HG02884 (cell line): ENCODE results near the gene DCPS.
A peak's percentile ranks its signal among the peaks of the same experiment; 100 is the strongest.
"Not testable (repeated sequence)": the region's sequence is repeated elsewhere in the genome, so short reads cannot be mapped to it uniquely, and the experiment has no call there.

Experiments used
- ATAC-seq: cut with Tn5 transposase; IDR thresholded peaks from one replicate; pipeline ENCODE4 v1.9.1; 2021; ENCODE audit warnings: mild to moderate bottlenecking, moderate library complexity; ENCODE audit not compliant: unreplicated experiment

Gene DCPS

DNA sequence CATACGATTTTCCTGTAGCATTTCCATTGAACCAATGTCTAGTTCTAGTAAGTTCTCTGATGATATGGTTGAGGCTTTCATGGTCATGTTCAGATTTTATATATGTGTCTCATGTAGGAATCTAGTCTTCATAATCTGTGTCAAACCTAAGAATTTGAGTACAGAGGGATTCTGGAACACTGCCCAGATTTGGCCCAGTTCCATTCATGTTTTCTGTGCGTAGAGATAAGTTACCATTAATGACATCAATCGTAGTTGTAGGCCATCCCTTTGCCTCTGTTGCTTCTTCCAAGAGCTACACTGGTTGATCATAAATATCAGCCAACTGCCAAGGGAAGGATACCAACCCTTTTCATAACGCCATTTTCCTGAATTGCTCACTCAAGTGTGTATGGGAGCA is 74.9 kb downstream of the DCPS start:
- no peak for ATAC-seq

DNA sequence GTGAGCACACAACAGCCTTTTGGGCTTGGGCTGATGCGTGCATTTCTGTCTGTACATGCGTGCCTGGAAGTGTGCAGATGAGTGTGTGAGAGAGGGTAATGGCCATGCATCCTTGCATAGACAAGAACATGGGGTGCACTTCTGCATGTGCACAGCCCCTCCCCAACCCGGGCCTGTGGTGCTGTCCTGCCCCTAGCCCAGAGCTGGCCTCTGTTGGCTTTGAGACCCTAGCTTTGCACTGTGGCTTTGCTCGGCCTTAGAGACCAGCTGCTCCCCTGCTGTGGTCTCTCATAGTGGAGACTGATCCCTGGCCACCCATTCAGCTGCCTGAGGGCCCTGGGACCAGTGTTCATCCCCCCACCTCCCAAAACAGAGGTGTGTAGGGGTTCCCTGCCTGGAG is 77.0 kb downstream of the DCPS start:
- no peak for ATAC-seq

DNA sequence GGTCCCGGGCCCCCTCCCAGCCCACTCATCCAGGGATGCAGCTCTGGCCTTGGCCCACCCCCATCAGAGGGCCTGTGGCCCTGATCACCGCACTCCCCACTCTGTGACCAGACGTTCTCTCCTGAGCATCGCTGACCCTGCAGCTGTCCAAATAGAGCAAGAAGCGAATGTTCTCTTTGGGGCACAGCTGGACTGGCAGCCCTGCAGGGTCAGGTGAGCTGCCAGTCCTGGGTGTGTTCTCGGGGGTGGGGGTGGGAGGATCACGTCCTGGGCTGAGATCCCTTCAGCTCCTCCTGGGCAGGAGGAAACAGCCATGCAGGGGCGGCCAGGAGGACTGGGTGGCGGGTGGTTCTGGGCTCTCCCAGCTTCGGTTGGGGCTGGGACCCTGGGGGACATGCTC is 78.1 kb downstream of the DCPS start:
- ATAC-seq: not testable (repeated sequence)

DNA sequence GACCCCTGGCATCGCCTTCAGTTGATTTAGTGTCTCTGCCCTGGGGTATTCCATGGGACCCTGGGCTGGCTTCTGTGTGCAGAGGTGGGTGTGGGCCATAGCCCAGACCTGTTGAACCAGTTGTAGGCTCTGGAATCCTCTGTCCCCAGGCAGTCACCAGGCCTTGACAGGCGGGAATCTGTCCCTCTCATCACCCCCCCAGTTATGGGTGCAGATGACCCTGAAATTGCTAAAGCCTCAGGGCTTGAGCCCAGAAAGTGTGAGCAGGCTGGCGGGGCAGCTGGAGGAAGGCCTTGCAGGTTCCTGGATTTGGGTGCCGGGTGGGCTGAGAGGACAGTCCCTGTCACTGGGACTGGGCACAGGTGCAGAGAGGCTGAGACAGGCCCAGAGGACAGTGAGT is 78.8 kb downstream of the DCPS start:
- ATAC-seq: not testable (repeated sequence)

DNA sequence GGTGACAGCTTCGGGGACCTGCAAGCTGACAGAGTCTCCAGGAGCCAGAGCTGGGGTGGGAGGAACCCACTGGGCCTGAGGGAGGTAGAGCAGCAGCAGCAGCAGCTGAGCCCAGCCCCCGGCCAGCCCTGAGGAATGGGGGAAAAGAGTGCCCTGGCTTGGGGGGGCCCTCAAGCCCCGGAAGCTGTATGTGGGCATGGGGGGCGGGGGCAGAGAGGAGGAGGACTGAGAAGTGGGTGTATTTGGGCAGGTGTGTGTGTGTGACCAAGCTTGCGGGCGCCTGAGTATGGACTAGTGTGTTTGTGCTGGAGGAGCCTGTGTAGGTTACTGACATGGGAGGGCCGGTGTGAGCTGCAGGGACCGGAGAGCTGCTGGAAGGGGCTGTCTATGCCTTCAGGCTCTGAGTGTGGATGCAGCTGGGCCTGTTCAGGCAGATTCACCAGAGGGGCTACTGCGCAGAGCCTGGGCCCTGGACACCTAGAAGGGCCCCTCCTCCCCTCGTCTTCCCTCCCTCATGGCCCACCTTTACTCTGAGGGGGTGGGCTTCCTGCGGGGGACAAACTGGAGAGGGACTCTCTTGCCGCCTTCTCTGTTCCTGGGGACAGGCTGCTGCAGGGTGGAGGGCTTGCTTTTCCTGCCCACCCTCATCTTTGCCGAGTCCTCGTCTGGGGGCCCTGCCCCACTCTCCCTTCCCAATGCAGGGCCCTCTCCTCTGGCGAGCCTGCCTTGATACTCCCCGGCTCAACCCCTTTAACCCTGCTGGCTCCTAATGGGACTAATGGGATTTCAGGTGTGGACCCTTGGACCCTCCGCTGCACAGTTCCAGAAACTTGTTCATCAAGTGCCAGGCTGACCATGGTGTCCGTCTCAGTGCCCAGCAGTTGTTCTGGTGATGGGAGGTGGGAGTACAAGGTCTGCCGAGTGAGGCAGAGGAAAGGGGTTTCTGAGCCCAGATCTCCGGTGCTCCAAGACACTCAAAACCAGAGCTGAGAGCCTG is 79.8 kb downstream of the DCPS start:
- no peak for ATAC-seq

DNA sequence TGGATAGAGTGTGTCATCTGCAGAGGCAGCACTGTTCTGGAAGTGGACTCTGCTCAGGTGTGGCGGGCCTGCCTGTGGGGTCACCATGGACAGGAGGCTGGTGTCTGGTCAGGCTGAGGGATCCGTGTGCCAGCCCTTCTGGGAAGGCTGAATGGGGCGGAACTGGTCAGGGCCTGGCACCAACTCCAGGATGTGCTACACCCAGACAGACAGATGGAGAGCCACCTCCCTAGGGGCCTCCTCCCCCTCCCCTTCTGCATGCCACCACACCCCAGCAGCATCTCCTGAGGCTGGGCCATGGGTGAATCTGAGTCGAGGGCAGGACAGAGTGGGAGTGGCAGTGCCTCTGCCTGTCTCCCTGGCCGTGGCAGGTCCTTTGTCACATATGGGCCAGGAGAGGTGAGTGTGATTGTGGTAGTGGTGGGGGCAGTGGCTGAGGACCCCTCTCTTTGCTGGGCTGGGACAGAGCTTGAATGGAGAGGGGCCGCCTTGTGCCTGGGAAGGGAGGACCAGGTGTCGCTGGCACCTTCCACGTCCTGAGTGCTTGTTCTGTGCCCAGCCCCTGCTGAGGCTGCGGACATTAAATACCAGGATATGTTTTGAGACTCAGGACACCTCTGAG is 80.7 kb downstream of the DCPS start:
- no peak for ATAC-seq

DNA sequence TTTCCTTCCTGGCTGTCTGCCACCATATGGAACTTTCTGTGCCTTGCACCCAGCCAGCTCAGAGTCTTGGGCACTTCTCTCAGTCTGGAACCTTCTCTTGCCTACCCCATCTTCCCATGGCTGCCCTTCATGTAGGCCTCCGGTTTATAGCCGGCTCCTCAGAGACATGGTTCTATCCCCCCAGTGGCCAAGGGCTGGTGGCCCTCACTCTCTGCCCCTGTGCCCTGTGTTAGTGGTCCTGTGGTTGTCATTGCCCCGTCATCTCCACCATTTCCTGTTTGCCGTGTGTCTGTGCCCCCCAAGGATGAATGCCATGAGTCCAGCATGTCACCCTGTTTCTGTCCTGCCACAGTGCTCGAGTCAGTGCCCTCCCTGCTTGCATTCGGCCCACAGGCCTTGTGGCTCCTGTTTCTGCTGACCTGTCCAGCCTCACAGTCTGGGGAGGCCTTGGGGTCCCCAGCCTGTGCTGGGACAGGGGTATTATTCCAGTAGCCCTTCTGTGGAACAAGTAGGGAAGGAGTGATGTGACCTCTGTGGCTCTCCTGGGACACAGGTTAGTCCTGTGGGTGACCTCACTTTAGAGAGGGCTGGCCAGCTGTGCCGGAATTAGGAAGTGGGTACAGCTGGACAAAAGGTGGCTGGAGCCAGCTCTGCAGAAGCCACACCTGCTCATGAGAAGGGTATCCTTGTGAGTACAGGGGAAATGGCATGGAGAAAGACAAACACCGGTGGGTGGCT is 82.3 kb downstream of the DCPS start:
- ATAC-seq: no peak

DNA sequence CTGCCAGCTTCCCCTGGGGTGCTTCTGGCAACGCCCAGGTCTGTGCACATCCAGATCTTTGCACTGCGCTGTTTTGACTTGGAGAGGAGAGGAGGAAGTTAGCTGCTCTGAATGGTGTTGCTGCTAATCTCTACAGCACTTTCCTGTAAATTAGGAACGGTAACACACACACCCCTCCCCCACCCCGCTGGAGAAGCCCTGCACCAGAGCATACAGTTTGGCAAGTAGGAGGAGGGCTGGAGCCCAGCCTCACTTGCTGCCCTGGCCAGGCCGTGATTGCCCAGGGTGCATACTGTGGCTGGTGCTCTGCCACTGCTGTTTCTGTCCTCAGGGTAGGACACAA is 82.8 kb downstream of the DCPS start:
- not testable (repeated sequence) for ATAC-seq

DNA sequence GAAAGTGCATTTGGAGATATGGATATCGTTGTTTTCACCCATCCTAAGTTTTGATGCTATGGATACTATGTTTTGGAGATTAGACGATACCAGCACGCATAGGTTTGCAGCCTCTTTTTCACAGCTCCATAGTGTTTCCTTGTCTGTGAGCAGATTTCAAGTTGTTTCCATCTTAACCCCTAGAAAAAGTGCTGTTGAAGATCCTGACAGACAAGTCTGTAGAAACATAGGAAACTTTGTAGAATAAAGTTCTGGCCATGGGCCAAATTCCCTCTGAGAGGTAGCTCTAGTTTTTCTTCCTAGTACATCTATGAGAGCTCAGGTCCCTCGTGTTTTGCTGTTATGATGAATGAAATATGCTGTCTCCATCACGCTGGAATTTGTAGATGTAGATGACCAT is 84.0 kb downstream of the DCPS start:
- ATAC-seq: no peak

DNA sequence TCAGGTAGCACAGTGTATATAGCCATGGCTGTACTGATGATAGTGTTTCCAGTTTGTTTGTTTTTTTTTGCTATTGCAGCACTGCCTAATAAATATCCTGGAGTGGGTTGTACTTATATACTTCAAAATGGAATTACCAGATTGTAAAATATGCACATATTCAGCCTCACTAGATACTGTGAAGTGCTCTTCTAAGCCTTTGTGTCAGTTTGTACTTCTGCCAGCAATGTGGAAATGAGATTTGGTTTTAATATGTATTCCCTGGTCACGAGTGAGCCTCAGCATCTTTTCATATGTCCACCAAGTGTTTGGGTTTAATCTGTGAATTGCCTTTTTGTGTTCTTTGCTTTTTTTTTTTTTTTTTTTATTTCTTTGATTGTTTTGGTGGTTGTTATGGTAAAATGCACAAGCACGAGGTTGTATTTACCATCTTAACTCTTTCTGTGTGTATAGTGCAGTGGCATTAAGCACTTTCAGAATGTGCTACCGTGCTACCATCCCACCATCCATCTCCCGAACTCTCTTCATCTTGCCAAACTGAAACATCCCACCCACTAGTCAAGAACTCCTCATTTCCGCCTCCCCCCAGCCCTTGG is 86.5 kb downstream of the DCPS start:
- ATAC-seq: no peak

DNA sequence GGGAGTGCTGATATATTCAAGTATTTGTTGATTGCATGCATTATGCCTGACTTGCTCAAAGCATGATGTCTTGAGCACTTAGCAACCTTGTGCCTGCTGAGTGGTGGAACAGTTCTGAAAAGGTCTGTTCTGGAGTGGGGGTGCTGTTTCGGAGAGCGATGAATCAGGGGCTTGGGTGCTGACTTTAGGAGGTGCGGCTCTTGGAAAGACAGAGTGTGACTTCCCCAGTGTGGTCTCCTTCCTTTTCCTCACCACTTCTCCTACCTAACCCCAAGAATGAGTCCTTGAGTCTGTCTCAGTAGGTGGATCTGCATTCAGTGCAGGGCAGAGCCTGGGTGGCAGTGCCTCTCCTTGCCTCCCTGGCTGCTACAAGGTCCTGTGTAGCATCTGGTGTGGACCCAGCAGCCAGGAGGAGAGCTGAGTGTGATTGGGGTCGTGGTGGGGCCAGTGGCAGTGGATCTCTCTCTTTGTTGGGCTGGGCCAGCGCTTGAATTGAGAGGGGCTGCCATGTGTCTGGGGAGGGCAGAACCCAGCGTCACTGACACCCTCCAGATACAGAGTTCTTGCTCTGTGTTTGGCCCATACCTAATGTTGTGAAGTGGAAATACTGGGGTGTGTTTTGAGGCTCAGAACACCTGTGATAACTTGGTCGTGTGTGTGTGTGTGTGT is 87.6 kb downstream of the DCPS start:
- no peak for ATAC-seq

DNA sequence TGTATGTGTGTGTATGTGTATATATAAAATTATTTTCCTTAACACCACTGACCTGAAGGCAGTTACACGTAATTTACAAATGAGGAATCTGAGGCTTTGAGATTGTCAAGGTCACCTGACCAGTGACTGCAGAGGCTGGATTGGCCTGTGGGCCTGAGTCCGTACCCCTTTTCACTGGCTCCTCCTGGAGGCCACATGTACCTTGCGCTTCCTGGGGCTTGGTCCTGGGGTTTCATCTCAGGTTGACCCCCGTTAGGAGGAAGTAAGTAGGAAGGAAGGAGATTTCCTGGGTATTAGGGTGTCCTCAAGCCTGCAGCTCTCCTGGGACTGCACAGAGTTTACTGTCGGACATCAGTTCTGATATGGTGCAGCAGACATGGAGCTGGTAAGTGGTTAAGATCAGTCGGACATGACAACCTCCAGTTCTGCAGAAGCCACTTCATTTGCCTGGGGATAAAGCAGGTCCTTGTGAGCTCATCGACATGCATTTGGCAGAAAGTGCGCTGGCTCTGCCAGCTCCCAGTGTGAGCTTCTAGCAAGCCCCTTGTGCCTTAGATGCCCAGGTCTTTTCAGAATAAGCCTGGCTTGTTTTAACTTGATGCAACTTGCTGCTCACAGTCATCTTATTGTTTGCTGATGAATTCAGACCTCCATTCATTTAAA is 88.2 kb downstream of the DCPS start:
- peak; percentile 50 for ATAC-seq

DNA sequence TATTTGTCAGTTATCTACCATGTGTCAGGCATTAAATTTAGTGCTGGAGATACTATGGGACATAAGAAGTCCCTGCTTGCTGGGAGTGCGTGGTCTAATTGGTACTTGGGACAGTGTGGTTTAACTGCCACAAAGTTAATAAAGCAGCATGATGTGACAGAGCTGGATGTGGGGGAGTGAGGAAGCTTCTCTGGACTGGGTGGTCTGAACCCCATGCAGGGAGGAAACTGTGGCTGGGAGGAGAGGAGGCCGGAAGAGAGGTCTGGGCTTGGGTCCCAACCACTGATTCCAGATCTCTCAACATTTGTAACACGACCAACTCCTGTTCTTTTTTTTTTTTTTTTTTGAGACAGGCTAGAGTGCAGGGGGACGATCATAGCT is 88.8 kb downstream of the DCPS start:
- peak; percentile 6 for ATAC-seq

DNA sequence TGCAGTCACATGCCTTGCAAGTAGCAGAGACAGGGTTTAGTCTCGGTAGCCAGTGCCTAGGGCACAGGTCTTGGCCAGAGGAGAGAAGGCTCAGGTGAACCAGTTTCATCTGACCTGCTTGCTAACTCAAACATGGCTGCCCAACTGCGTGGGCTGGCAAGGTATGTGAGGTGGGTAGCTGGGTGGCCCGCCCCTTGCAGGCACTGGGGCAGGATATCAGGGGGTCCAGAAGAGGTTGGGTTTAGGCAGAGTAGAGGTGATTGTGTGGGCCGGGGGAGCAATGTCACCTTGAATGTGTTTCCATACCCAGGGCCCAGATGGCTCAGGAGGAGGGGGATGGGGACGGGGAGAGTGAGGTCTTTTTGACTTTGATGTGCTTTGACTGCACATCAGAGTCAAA is 89.3 kb downstream of the DCPS start:
- ATAC-seq: no peak

DNA sequence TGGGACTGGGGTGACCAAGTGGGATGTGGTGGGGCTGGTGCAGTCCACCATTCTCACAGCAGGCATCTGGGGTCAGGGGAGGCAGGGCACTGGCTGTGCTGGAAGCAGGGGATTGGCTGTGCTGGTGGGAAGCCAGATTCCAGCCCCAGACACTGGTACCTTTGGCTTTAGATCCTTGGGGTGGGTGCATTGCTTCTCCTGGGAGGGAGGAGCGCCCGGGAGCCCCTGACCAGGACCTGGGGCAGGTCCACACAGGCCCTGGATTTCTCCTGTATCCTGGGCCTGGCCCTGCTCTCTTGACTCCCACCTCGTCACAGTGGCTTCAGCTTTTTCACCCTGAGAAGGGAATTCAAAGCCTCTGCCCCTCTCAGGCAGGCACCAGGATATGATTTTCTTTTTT is 90.2 kb downstream of the DCPS start:
- no peak for ATAC-seq

DNA sequence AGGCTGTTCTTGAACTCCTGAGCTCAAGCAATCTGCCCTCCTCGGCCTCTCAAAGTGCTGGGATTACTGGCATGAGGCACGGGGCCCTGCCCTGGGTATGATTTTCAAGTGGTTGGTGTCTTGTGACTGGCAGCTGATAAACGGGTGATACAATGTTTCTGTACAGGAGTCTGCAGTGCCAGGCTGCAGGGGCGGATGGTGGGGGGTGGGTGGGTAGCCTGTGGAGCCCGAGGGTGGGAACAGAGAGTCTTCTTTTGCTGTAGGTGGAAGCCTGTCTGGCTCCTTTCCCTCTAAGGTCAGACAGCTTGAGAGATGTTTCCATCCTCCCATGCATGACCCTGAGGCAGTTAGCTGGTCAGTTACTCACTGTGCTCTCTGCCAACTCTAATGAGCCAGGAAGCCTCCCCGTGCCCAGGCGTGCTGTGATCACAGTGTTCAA is 90.8 kb downstream of the DCPS start:
- not testable (repeated sequence) for ATAC-seq
